Thyroid gland (tissue), 4 donors: ENCODE data around the gene PDS5B. TPM values are rescaled to one million over a fixed set of nuclear protein-coding genes. Genes with fewer than 3 reads are reported as not detected.
A peak's percentile ranks its signal among the peaks of the same experiment; 100 is the strongest.
"Not testable (repeated sequence)": the region's sequence is repeated elsewhere in the genome, so short reads cannot be mapped to it uniquely, and the experiment has no call there.

Experiments
- DNase-seq, 2 donors: peaks; one replicate each; pipeline ENCODE4 v3.0.0-alpha.2; 2019
- H3K27ac ChIP-seq, 3 donors: fragments of 200-600 bp; sonication (generic); 1 replicate in 2 of 3; 2 replicates in 1 of 3; pipeline ENCODE4 v1.5.1; 2016 to 2019; ENCODE audit warnings: mild to moderate bottlenecking in 1 of 3, moderate library complexity in 1 of 3
- H3K27me3 ChIP-seq: fragments of 200-600 bp; sonication (generic); one replicate; pipeline ENCODE4 v1.5.1; 2019
- H3K36me3 ChIP-seq, 2 donors: fragments of 200-600 bp; sonication (generic); one replicate each; pipeline ENCODE4 v1.5.1; 2016 to 2019
- H3K4me1 ChIP-seq, 2 donors: fragments of 200-600 bp; sonication (generic); one replicate each; pipeline ENCODE4 v1.5.1; 2017 to 2019
- H3K4me3 ChIP-seq, 3 donors: fragments of 200-600 bp; sonication (generic); replicated peaks in 1 of 3; 1 replicate in 2 of 3; 2 replicates in 1 of 3; pipeline ENCODE4 v1.5.1; 2016; ENCODE audit warnings: mild to moderate bottlenecking in 1 of 3
- H3K9me3 ChIP-seq: fragments of 200-600 bp; sonication (generic); one replicate; pipeline ENCODE4 v1.5.1; 2017
- CTCF ChIP-seq, 6 experiments: fragments of 200-600 bp in 3 of 6; fragments of 450-650 bp in 3 of 6; sonication (generic) in 3 of 6; IDR thresholded peaks; one replicate each; pipeline ENCODE4 v1.5.1; 2016 to 2019; ENCODE audit warnings: antibody characterized with exemption in 6 of 6, mild to moderate bottlenecking in 2 of 6, inconsistent platforms in 1 of 6, moderate library complexity in 1 of 6
- POLR2A ChIP-seq, 2 donors: fragments of 450-650 bp; IDR thresholded peaks; one replicate each; pipeline ENCODE4 v1.6.1; 2017; ENCODE audit warnings: antibody characterized with exemption in 2 of 2, mild to moderate bottlenecking in 2 of 2, moderate library complexity in 1 of 2
- whole genome bisulfite sequencing, 2 donors: methylation state at CpG; one replicate each; pipeline ENCODE4 v1.1.5; 2017; 5-methylcytosine and 5-hydroxymethylcytosine counted together
- intact Hi-C: fragments of 100-400 bp; cut with DNase I; formaldehyde crosslinking; loops from one replicate; pipeline ENCODE4 v1.15.1; 2023
- total RNA-seq, 4 donors: library from RNA; depleted of rRNA; stranded (reverse); fragments of >200 nt; gene quantifications; one replicate each; pipeline ENCODE4 v1.2.3, GENCODE V29; 2016

The PDS5B gene
- total RNA-seq, 4 donors from 2014 or later = 47.9 to 55.1 (median 49.3) TPM

GRCh38 chr13:32728327-32728726 is 142.1 kb downstream of the PDS5B start:
- intact Hi-C loops = no loop called here
- DNase-seq = no peak
- 75 to 95% methylated on average over 3 of the region's 3 CpGs for WGBS, 2 donors

DNA sequence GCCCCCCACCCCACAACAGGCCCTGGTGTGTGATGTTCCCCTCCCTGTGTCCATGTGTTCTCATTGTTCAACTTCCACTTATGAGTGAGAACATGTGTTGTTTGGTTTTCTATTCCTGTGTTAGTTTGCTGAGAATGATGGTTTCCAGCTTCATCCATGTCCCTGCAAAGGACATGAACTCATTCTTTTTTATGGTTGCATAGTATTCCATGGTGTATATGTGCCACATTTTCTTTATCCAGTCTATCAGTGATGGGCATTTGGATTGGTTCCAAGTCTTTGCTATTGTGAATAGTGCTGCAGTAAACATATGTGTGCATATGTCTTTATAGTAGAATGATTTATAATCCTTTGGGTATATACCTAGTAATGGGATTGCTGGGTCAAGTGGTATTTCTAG is 142.8 kb downstream of the PDS5B start:
- H3K9me3 ChIP-seq, H3K27me3 ChIP-seq, DNase-seq, H3K27ac ChIP-seq, H3K36me3 ChIP-seq, intact Hi-C loops, H3K4me3 ChIP-seq: not testable (repeated sequence)
- H3K4me1 ChIP-seq = peaks cover 14 to 24% of the 10 kb centered on the region in 2 donors

More at GRCh38 chr13:32728327-32728726, 142.1 kb downstream of the PDS5B start:
- TF ChIP-seq POLR2A (IDR thresholded peaks at IDR 0.05) (no peak), CTCF (IDR thresholded peaks at IDR 0.05) (no peak)
- no peaks in the 10 kb centered on the region for H3K36me3 ChIP-seq
- H3K4me3 ChIP-seq = no peak overlapping the region
- no peak overlapping the region for H3K27ac ChIP-seq
- H3K9me3 ChIP-seq = no peaks in the 10 kb centered on the region
- peaks cover 19 to 29% of the 10 kb centered on the region in 2 donors for H3K4me1 ChIP-seq
- no peaks in the 10 kb centered on the region for H3K27me3 ChIP-seq

- no peak for DNase-seq
- Histone ChIP-seq H3K4me1 (peaks cover 19 to 27% of the 10 kb centered on the region in 2 donors), H3K27ac (peak overlapping the region; percentile 17 to 62 (median 25)), H3K27me3 (no peaks in the 10 kb centered on the region), H3K36me3 (no peaks in the 10 kb centered on the region), H3K9me3 (no peaks in the 10 kb centered on the region), H3K4me3 (no peak overlapping the region)
- no peak for TF ChIP-seq CTCF (IDR thresholded peaks at IDR 0.05)
- TF ChIP-seq POLR2A (IDR thresholded peaks at IDR 0.05) = no peak
- intact Hi-C loops = no loop called here
- 91 to 96% methylated on average over 3 of the region's 3 CpGs for WGBS, 2 donors
Observed at GRCh38 chr13:32731074-32731473, 144.8 kb downstream of the PDS5B start.

- H3K27me3 ChIP-seq = no peaks in the 10 kb centered on the region
- H3K4me1 ChIP-seq = peaks cover 15 to 27% of the 10 kb centered on the region in 2 donors
- WGBS, 2 donors = 80 to 83% methylated on average over 2 of the region's 2 CpGs
- no peak for DNase-seq
- no peaks in the 10 kb centered on the region for H3K9me3 ChIP-seq
- no peak overlapping the region for H3K4me3 ChIP-seq
- TF ChIP-seq CTCF (IDR thresholded peaks at IDR 0.05) (no peak), POLR2A (IDR thresholded peaks at IDR 0.05) (no peak)
- peak overlapping the region; percentile 17 to 62 (median 25) for H3K27ac ChIP-seq
- intact Hi-C loops = no loop called here
- H3K36me3 ChIP-seq = no peaks in the 10 kb centered on the region
Observed at GRCh38 chr13:32731576-32731975, 145.3 kb downstream of the PDS5B start.

GRCh38 chr13:32733690-32734089 is 147.4 kb downstream of the PDS5B start:
- Histone ChIP-seq H3K36me3 (no peaks in the 10 kb centered on the region), H3K4me1 (peaks cover 14 to 27% of the 10 kb centered on the region in 2 donors), H3K27me3 (no peaks in the 10 kb centered on the region), H3K9me3 (no peaks in the 10 kb centered on the region), H3K27ac (no peak overlapping the region), H3K4me3 (no peak overlapping the region)
- TF ChIP-seq POLR2A (IDR thresholded peaks at IDR 0.05) = no peak
- TF ChIP-seq CTCF (IDR thresholded peaks at IDR 0.05) = no peak
- no peak for DNase-seq
- intact Hi-C loops = no loop called here
- 79 to 93% methylated on average over 5 of the region's 5 CpGs for WGBS, 2 donors

DNA sequence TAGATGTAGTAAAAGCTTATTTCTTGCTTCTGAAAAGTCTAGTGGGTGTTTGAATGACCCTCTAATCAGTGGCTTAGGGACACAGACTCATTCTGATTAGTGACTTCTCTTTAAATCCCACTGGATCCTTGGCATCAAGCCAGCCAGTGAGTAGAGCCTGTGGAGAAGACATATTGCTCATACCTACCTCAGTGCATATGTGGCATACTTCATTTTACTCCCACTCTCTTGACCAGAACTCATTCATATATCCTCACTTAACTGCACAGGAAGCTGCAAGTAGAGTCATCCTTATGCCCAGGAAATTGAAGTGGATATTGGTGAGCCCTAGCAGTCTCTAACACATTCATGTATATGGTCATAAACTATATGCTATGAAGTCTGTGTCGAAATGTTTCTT is 148.3 kb downstream of the PDS5B start:
- no peaks in the 10 kb centered on the region for H3K36me3 ChIP-seq
- 96 to 97% methylated on average over 1 of the region's 1 CpG for WGBS, 2 donors
- H3K27me3 ChIP-seq = no peaks in the 10 kb centered on the region
- DNase-seq = no peak
- H3K4me1 ChIP-seq = peaks cover 14 to 27% of the 10 kb centered on the region in 2 donors
- H3K9me3 ChIP-seq = no peaks in the 10 kb centered on the region
- H3K4me3 ChIP-seq = no peak overlapping the region
- no peak overlapping the region for H3K27ac ChIP-seq
- no peak for TF ChIP-seq POLR2A (IDR thresholded peaks at IDR 0.05)
- TF ChIP-seq CTCF (IDR thresholded peaks at IDR 0.05) = no peak
- intact Hi-C loops = no loop called here
